ENCODE data around the gene TLX2. TPM values are rescaled to one million over a fixed set of nuclear protein-coding genes. Genes with fewer than 3 reads are reported as not detected.
A peak's percentile ranks its signal among the peaks of the same experiment; 100 is the strongest.

Gene TLX2
- total and polyA plus RNA-seq, 2 of the 4 experiments (the other 2 are of a cell fraction): not detected

- 90% methylated on average over 4 of the region's 14 CpGs; no CpG with 5 or more reads in 1 of the 2 experiments for WGBS, 2 experiments (ENCODE audit: extremely low coverage in 2 of 2, insufficient read length in 1 of 2)
- H3K56ac ChIP-seq (ENCODE audit: extremely low read depth, insufficient read depth, low read length): no peak overlapping the region
- H4K8ac ChIP-seq (ENCODE audit: low read depth in 2 of 2, low read length in 2 of 2): no peak overlapping the region
- H3K9ac ChIP-seq (ENCODE audit: low read depth, low read length): no peak overlapping the region
- no peak for TF ChIP-seq ELK1 (IDR thresholded peaks at IDR 0.05; ENCODE audit: borderline replicate concordance, low read depth, low read length)
- TF ChIP-seq FOS (IDR thresholded peaks at IDR 0.05; ENCODE audit: low read depth, low read length): no peak
- no peak for TF ChIP-seq BHLHE40 (IDR thresholded peaks at IDR 0.05; ENCODE audit: low read depth, low read length)
- TF ChIP-seq RCOR1 (IDR thresholded peaks at IDR 0.05; ENCODE audit: insufficient replicate concordance, low read length): no peak
- no peak for TF ChIP-seq POLR2A (IDR thresholded peaks at IDR 0.05; ENCODE audit: low read depth, low read length)
- TF ChIP-seq MXI1 (IDR thresholded peaks at IDR 0.05; ENCODE audit: borderline replicate concordance, low read depth, low read length): no peak
- no peak for TF ChIP-seq SMC3 (IDR thresholded peaks at IDR 0.05; ENCODE audit: low read depth, low read length)
- TF ChIP-seq NFE2L2 (IDR thresholded peaks at IDR 0.05; ENCODE audit: low read depth, low read length): no peak
- TF ChIP-seq CTCF (conservative IDR thresholded peaks at IDR 0.05; ENCODE audit: low read depth, low read length): no peak
- no peak for TF ChIP-seq CEBPB (IDR thresholded peaks at IDR 0.05; ENCODE audit: low read depth, low read length)
- TF ChIP-seq RFX5 (IDR thresholded peaks at IDR 0.05; ENCODE audit: low read depth, low read length): no peak
- no peak for TF ChIP-seq MAZ (IDR thresholded peaks at IDR 0.05; ENCODE audit: borderline replicate concordance, low read depth, low read length)
- no peak overlapping the region for H2BK5ac ChIP-seq (ENCODE audit: low read depth, low read length, poor library complexity, severe bottlenecking)
- no peak overlapping the region for H2BK20ac ChIP-seq (ENCODE audit: low read depth, low read length)
- in situ Hi-C loops (cut with MboI; ENCODE audit: low sequenced_read_pairs): no loop called here
- H3K4me3 ChIP-seq (ENCODE audit: insufficient read depth, low read depth, low read length): no peak overlapping the region
- H4K20me1 ChIP-seq (ENCODE audit: insufficient read depth, low read length): no peaks in the 10 kb centered on the region; the same call in 1 of the 2 replicates
- H2BK15ac ChIP-seq (ENCODE audit: low read depth, low read length): no peak overlapping the region
- H3K4me2 ChIP-seq (ENCODE audit: low read depth, low read length): peak overlapping the region; percentile 88; the same call in 1 of the 2 replicates
- no peak overlapping the region for H3K18ac ChIP-seq (ENCODE audit: low read depth, low read length)
- H3K79me1 ChIP-seq (ENCODE audit: low read depth in 1 of 2, low read length in 2 of 2): peaks cover 8 to 53% of the 10 kb centered on the region in 2 experiments
- dilution Hi-C loops (cut with HindIII; ENCODE audit: low sequenced_read_pairs, unreplicated experiment): no loop called here
- DNase-seq: no peak
- no peak overlapping the region for H3K4ac ChIP-seq (ENCODE audit: low read depth, low read length)
- H4K91ac ChIP-seq (ENCODE audit: insufficient read depth, low read depth, low read length): no peak overlapping the region
- H3K14ac ChIP-seq (replicated peaks; ENCODE audit: low read depth, low read length): no peak overlapping the region
- H3K9me1 ChIP-seq (ENCODE audit: insufficient read depth, low read length): 0 out of 2 replicates have a peak, but pooled peaks cover 18% of the 10 kb centered on the region
- no peak overlapping the region for H2BK120ac ChIP-seq (ENCODE audit: low read depth, low read length)
- no peak overlapping the region for H3K23ac ChIP-seq (ENCODE audit: low read depth, low read length)
- peaks cover 16% of the 10 kb centered on the region for H3K4me1 ChIP-seq (ENCODE audit: control insufficient read depth, insufficient read depth, low read length)
- ChIA-PET POLR2A (ENCODE audit: unreplicated experiment) (no interaction called here), CTCF (no interaction called here)
- H3K27me3 ChIP-seq (ENCODE audit: control insufficient read depth, insufficient read depth, low read length): no peaks in the 10 kb centered on the region
- H3K36me3 ChIP-seq (ENCODE audit: control insufficient read depth, insufficient read depth, low read length): peaks cover 18% of the 10 kb centered on the region
- no peak overlapping the region for H2AK5ac ChIP-seq (ENCODE audit: low read depth, low read length)
- H4K5ac ChIP-seq (ENCODE audit: low read depth, low read length): no peak overlapping the region
- H2AK9ac ChIP-seq (replicated peaks; ENCODE audit: low read depth, low read length, poor library complexity): no peak overlapping the region
- H3K27ac ChIP-seq (ENCODE audit: insufficient read depth, low read length): no peak overlapping the region
- BruUV-seq (replicated peaks): no TSS peak
- no peaks in the 10 kb centered on the region for H3K9me3 ChIP-seq (ENCODE audit: control insufficient read depth, insufficient read depth, low read length)
- ATAC-seq (ENCODE audit: low read depth): no peak
- no peak overlapping the region for H2AFZ ChIP-seq (replicated peaks; ENCODE audit: low read length, poor library complexity)
- intact Hi-C loops (cut with micrococcal nuclease): no loop called here
Observed at GRCh38 chr2:74556159-74556558, 41.9 kb downstream of the TLX2 start.
